Transverse colon (tissue), 4 donors: ENCODE measurements around the gene MYBPC1.

Experiments
- CTCF ChIP-seq, 5 experiments: fragments of 200-600 bp in 3 of 5; fragments of 450-650 bp in 2 of 5; sonication (generic) in 3 of 5; IDR thresholded peaks; 1 replicate in 2 of 5; 2 replicates in 3 of 5; pipeline ENCODE4 v1.5.1; 2016 to 2017; ENCODE audit warnings: antibody characterized with exemption in 5 of 5, inconsistent platforms in 3 of 5, mild to moderate bottlenecking in 2 of 5, moderate library complexity in 1 of 5
- EP300 ChIP-seq: sonication (generic); formaldehyde crosslinking; IDR thresholded peaks from one replicate; pipeline ENCODE4 v1.6.1; 2017; ENCODE audit warnings: antibody characterized with exemption, low read depth
- POLR2A ChIP-seq: fragments of 450-650 bp; IDR thresholded peaks from one replicate; pipeline ENCODE4 v1.6.1; 2016; ENCODE audit warnings: antibody characterized with exemption, mild to moderate bottlenecking, moderate library complexity
- POLR2AphosphoS5 ChIP-seq, 3 donors: sonication (generic); formaldehyde crosslinking; IDR thresholded peaks; one replicate each; pipeline ENCODE4 v1.6.1; 2016; ENCODE audit warnings: antibody characterized with exemption in 3 of 3

DNA sequence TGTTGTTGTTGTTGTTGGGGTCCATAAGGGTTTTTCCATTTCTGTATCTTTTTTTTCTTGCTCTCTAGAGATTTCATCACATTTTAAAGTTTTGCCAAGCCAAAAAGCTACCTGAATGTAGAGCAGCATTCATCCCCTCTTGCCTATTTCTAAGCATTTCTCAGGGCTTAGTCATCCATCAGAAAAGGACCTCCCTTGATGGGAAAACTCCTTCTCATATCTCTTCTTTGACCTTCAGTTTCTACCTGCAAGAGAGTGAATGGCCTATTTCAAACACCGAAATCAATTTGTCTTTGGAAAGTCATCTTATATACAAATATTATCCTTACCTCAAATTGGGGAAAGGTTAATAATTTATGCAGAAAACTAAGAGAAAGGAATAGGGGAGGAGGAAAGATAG, 4.5 kb downstream of the MYBPC1 start:
- TF ChIP-seq POLR2A: no peak
- TF ChIP-seq CTCF (IDR thresholded peaks at IDR 0.05): no peak
- TF ChIP-seq EP300: no peak
- TF ChIP-seq POLR2AphosphoS5 (IDR thresholded peaks at IDR 0.05): no peak
